ENCODE results near the gene SMPDL3A. TPM values are rescaled to one million over a fixed set of nuclear protein-coding genes. Genes with fewer than 3 reads are reported as not detected.

Gene SMPDL3A
- polyA plus RNA-seq, 1 experiment, result 6.4 TPM

DNA sequence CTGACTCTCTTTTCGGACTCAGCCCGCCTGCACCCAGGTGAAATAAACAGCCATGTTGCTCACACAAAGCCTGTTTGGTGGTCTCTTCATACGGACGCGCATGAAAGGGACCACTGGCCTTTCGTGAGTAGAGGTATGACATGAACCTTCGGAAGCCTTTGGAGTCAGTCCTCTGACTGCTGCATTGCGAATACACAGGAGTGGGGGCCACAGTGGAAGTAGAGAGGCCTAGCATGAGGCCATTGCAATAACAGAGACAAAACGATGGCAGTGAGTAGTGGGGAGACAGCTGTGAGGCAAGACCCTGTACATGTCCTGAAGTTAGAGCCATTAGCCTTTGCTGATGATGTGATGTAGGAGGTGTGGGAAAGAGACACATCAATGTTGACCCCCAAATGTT, 56.4 kb downstream of the SMPDL3A start:
- H3K4me3 ChIP-seq (ENCODE audit: low read depth, low read length), result no peak overlapping the region
- CTCF ChIA-PET, result interaction anchor here (0.7 to 1.3 kb wide), 3 partner anchors 101 to 131 kb away, joined by 3 to 5 read pairs (median 4); no protein-coding TSS in a partner anchor
- DNase-seq (ENCODE audit: low read depth), result no peak
- POLR2A ChIA-PET, result no interaction called here
- TF ChIP-seq, protein P1, sequence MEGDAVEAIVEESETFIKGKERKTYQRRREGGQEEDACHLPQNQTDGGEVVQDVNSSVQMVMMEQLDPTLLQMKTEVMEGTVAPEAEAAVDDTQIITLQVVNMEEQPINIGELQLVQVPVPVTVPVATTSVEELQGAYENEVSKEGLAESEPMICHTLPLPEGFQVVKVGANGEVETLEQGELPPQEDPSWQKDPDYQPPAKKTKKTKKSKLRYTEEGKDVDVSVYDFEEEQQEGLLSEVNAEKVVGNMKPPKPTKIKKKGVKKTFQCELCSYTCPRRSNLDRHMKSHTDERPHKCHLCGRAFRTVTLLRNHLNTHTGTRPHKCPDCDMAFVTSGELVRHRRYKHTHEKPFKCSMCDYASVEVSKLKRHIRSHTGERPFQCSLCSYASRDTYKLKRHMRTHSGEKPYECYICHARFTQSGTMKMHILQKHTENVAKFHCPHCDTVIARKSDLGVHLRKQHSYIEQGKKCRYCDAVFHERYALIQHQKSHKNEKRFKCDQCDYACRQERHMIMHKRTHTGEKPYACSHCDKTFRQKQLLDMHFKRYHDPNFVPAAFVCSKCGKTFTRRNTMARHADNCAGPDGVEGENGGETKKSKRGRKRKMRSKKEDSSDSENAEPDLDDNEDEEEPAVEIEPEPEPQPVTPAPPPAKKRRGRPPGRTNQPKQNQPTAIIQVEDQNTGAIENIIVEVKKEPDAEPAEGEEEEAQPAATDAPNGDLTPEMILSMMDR (IDR thresholded peaks at IDR 0.05; ENCODE audit: insufficient read depth, low read depth, low read length), result no peak
- H3K27me3 ChIP-seq (ENCODE audit: control insufficient read depth, insufficient read depth, low read length), result no peaks in the 10 kb centered on the region
- H3K36me3 ChIP-seq (ENCODE audit: control insufficient read depth, insufficient read depth, low read length), result no peaks in the 10 kb centered on the region

DNA sequence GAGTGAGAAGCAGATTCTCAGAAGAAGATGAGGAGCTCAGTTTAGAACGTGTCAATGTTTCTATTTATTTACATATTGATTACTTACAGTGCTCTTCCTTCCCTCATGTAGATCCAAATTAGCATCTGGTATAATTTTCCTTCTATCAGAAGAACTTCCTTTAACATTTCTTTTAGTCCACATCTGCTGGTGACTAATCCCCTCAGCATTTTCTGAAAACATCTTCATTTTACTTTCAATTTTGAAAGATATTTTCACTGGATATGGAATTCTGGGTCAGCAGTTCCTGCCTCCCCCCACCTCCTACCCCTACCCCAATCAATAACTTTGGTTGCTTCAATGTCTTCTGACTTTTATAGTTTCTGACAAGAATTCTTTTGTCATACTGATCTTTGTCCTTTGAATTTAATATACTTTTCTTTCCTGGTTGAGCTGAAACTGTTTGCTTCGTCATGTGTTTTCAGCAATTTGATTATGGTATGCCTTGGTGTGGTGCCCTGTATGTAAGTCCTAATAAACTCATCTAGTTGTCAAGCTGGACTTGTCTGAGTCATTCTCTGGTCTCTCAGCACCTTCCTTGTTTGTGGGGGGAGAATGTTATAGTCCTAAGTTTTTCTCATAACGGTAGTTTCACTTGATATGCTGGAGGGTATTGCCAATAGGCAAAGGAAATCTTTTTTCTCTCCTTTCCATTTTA, 57.0 kb downstream of the SMPDL3A start:
- peak; percentile 9 for DNase-seq (ENCODE audit: low read depth)

DNA sequence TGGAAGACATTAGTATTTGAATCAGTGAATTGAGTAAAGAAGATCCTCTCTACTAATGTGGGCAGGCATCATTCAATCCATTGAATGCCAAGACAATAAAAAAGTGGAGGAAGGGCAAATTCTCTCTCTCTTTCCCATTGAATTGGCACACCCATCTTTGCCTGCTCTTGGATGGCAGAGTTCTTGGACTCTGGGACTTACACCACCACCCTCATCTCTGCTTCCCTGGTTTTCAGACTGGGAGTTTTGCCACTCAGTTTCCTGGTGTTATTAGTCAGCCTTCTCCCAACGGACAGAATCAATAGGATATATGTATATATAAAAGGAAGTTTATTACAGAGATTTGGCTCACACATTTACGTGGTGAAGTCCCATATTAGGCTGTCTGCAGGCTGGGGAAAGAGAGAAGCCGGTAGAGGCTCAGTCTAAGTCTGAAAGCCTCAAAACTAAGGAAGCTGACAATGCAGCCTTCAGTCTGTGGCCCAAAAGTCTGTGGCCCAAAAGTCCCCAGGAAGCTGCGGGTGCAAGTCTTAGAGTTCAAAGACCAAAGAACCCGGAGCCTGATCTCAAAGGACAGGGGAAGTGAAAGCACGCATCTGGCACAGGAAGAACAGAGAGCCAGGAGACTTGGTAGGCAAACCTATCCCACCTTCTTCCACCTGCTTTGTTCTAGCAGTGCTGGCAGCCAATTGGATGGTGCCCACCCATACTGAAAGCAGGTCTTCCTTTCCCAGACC, 64.4 kb downstream of the SMPDL3A start:
- DNase-seq (ENCODE audit: low read depth), result no peak
- CTCF ChIA-PET, result no interaction called here
- H3K4me3 ChIP-seq (ENCODE audit: low read depth, low read length), result no peak overlapping the region
- no peaks in the 10 kb centered on the region for H3K36me3 ChIP-seq (ENCODE audit: control insufficient read depth, insufficient read depth, low read length)
- POLR2A ChIA-PET, result no interaction called here
- TF ChIP-seq, protein P1 (IDR thresholded peaks at IDR 0.05; ENCODE audit: insufficient read depth, low read depth, low read length), result no peak
- no peaks in the 10 kb centered on the region for H3K27me3 ChIP-seq (ENCODE audit: control insufficient read depth, insufficient read depth, low read length)

More for the DNA sequence above, 57.0 kb downstream of the SMPDL3A start:
- CTCF ChIA-PET, result interaction anchor here (0.6 to 1.3 kb wide), 4 partner anchors 88 to 131 kb away, joined by 3 to 5 read pairs (median 4); no protein-coding TSS in a partner anchor
- TF ChIP-seq, protein P1 (IDR thresholded peaks at IDR 0.05; ENCODE audit: insufficient read depth, low read depth, low read length), result no peak
- peak overlapping the region; percentile 20; the same call in 1 of the 2 replicates for H3K4me3 ChIP-seq (ENCODE audit: low read depth, low read length)
- H3K27me3 ChIP-seq (ENCODE audit: control insufficient read depth, insufficient read depth, low read length), result no peaks in the 10 kb centered on the region
- H3K36me3 ChIP-seq (ENCODE audit: control insufficient read depth, insufficient read depth, low read length), result no peaks in the 10 kb centered on the region
- POLR2A ChIA-PET, result no interaction called here

Small RNAs within 50 kb of the gene (small RNA-seq; reads per million reads assigned to genes)
- not detected for gene RN7SL564P (ENCODE audit: insufficient read length, low read depth, low replicate concordance)

Other genes with a start within 250 kb of the SMPDL3A start
- gene PKIB, start 178.9 kb upstream of the SMPDL3A start, polyA plus RNA-seq (2011; rRNA removed), result not detected in 2 replicates
- not detected in 2 replicates for gene FABP7, start 9.5 kb upstream of the SMPDL3A start, polyA plus RNA-seq (2011; rRNA removed)
- gene CLVS2, start 207.0 kb downstream of the SMPDL3A start, polyA plus RNA-seq (2011; rRNA removed), result under 0.01 TPM in 1 of 2 replicates, not detected in the other

All from BJ (cell line).